Stimulated activated CD4-positive, alpha-beta T cell treated with anti-CD3 and anti-CD28 coated beads, Interleukin-1b, Interleukin-23, amount 100 ng/mL, for 4 hours (primary cell): ENCODE data around the gene PROCA1.

ENCODE experiments used
- DNase-seq, 2 donors: peaks; one replicate each; pipeline ENCODE4 v3.0.0-alpha.2; 2020; ENCODE audit warnings: low read depth in 2 of 2

The PROCA1 gene, protein sequence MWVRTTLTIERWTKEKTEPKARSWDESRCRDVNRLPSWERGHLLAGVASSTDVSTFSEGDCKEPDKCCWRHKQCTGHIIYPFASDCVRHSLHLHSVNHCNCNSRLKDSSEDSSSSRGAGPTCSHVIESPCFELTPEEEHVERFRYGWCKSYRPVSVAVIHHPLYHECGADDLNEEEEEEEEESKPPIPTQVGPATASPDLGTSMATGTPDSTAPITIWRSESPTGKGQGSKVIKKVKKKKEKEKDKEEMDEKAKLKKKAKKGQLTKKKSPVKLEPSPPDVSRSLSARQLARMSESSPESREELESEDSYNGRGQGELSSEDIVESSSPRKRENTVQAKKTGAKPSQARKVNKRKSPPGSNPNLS

DNA sequence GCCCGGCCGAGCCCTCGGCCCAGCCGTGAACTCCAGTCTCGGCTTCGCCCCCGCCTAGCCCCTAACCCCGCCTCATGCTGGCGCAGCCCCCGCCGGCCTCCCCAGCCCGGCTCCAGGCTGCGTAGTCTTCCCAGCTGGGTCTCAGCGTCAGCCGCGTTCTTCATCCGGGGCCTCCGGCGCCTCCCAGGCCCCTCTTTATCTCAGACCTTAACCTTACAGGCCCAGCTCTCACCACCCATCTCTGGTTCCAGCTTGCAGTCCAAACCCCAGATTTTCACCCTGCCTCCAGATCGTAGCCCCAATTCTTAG is at the start of gene PROCA1:
PROCA1 (minus strand) TSS at position 166 of the 309 bp plus-strand sequence. CDS start 228 bp downstream, outside the sequence.
- peak in 1 of 2 donors; percentile 40 for DNase-seq

DNA sequence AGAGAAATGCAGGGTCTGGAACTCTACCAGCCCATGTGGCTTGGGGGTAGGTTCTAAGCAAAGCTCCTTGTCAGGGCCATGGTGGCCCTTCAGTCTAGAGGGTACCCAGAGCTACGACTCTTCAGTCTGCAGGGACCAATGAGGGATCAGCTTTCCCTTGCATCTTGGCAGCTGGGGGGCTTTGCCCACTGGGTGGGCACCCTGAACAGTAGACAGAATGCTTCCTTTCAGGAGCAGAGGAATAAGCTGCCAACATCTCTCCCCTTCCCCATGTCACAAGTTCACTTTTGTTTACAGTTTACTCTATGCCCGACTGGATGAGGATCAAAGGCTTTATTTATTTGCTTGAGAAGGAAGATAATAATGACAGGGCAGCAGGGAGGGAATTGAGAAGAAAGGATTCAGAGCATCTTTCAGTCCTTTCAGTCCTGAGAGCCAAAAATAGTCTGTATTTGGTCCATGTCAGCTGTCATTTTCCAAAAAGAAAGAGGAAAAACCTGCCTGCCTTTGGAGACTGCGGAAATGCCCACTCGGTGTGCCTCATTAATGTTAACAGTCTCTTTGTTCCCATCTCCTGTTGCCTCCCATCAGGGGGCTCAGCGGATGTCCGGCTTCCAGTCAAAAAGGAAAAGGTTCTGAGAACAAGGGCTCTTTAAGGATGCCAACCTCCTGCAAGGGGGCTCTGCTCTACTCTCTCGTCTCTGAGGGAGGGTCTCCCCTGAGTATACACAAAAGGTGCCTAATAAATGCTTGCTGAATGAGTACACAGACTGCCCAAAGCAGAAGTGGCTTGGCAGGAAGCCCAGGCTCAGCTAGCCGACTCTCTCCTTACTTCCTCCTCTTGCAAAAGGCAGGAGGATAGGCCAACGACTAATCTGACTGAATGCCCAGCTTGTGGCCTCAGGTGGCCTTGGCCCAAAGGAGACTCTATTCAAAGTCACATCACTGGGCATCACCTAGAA is 49.2 kb upstream of the PROCA1 start:
- no peak for DNase-seq

DNA sequence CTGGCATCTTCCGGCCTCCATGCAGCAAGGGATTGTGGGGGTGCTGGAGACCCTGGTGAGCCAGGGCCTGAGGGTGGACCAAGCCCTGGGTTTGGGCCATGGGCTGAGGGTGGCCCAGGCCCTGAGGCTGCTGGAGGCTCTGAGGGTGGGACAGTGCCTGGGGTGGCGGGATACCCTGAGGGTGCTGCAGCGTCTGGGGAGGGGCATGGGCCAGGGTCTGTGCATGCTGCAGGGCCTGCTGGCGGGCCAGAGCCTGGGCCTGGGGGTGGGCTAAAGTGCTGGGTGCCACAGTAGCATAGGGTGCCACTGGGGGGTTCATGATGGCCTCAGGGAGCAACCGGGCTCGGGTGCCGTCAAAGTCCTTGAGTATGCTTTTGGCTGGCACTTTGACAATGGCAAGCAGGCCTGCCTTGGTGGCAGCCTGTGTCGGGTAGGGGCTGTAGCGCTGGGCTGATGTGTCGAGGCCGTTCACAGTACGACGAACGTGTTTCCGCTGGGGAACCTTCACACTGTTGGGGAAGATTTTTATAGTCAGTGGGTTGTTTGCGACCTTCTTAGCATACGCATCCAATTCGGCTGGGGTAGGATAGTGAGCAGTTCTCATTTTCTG is 47.7 kb upstream of the PROCA1 start:
- no peak for DNase-seq

DNA sequence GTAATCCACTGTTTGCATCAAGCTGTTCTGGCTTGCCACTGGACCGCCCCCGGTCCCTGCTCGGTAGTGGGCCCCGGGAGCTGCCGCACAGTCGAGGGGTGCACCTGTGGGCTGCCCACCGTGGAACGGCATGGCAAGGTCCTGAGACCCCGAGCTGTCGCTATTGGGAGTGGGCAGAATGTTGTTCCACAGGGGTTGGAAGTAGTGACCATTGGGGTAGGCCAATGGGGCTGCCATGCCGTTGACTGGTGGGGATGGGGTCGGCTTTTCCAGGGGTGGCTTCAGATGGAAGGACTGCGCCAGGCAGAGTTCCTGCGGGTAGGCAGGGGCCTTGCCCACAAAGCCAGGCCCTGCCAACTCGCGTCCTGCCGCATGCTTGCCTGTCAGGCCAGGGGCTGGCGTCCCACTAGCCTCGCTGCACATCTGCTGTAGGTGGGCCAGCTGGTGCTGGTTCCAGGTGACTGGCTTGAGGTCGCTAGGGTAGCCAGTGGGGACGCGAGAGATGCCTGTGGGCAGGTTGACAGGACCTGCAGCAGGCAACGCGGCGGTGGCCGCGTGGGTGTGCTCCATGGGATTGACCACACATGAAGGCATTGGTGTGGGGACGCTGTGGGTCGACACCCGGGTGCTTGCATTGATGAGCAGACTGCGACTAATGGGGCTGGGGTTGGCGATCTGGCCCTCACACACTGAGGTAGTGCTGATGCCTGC is 46.9 kb upstream of the PROCA1 start:
- DNase-seq = no peak

DNA sequence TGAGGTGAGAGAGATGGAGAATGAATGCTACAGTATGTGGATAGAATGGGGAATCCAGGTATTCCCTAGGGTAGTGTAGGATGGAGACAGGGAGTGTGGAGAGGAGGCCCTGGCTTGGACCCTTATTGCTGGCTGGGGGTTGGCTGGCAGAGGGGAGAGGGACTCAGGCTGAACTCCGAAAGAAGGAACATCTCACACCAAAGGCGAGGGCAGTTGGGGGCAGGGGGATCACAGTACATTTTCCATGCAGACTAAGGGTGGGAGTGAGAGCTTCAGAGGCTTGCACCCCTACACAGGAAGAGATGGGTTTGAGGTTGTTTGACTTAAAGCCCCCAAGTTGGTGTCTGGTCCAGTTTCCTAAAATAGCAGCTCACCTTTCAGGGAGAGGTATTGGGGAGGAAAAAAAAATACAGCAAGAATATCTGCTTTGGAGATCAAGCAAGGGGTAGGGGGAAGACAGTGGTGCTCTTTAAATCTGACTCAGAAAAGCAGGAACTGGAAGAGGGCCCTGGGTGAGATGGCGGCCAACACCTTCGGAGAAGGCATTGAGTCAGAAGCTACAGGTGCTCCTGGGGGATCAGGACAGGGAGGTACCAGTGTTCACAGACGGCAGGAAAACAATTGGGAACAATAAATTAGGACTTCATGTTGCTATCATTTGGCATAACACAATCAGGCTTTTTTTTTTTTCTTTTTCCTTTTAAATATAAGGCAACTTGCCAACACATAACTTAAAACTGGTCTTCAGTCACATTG is 44.5 kb upstream of the PROCA1 start:
- no peak for DNase-seq

DNA sequence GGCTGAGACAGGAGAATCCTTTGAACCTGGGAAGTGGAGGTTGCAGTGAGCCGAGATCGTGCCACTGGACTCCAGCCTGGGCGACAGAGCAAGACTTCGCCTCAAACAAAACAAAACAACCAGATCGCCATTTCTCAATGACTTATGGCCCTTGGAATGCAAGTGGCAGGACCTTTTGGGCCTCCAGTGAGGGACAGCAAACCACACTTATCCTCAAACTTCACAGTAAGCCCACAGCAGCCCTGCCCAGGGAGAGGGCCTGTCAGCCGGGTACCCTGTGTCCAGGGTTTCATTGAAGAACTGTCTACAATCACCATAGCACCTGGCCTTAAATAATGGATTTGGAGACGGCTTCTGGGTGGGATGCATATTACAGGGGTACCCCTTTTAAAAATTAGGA is 43.8 kb upstream of the PROCA1 start:
- DNase-seq = no peak

DNA sequence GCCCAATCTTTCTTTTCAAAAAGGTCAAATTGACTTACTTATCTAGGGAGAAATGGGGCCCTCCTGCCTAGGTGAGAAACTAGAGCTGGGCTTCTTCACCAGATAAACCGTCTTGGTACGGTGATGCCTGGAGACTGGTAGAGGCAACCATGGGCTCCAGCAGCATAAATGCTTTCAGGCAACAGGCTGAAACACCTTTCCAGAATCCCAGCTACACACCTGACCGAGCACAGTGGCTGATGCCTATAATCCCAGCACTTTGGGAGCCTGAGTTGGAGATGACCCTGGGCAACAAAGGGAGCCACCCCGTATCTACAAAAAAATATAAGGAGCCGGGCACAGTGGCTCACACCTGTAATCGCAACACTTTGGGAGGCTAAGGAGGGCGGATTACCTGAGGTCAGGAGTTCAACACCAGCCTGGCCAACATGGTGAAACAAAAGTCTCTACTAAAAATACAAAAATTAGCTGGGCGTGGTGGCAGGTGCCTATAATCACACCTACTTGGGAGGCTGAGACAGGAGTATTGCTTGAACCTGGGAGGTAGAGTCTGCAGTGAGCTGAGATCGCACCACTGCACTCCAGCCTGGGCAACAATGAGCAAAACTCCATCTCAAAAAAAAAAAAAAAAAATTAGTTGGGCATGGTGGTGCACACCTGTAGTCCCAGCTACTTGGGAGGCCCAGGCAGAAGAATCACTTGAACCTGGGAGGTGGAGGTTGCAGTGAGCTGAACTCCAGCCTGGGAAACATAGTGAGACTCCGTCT is 40.1 kb upstream of the PROCA1 start:
- no peak for DNase-seq

DNA sequence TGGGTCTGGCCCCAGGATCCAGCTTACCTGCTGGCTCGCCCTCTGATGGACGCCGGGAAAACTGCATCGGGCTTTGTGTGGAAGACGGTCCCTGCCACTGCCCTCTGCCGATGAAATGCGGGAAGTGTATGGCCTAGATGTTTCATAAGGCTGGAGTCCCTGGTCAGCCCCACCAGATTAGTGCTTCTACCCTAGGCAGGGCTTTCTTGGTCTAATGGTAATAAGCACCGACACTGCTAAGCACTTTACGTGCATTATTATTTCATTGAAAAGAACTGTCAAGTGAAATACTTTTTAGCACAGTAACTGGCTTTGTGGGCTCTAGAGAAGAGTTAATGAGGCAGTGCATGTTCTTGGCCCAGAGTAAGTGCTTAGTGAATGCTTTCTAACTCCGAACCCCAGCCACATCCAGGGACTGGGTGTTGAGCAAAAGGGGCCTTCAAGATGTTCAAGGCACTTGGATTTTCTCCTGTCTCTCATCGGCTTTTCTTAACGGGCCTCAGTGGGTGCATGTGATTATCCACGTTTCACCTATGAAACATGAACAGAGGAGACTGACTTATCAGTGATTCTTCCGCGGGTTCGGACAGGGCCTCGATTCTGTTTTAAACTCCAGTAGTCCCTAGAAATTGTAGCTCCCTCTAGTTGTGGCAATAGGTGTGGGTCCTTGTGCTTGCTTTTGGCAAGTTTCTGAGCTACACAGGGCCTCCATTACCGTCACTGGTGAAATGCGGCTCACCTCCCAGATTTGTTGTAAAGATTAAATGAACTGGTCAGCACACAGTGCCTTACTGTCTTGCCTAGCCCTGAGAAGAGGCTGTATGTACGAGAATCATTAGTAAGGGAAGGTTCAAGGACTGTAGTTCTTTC is 38.7 kb upstream of the PROCA1 start:
- DNase-seq = peak; percentile 81

DNA sequence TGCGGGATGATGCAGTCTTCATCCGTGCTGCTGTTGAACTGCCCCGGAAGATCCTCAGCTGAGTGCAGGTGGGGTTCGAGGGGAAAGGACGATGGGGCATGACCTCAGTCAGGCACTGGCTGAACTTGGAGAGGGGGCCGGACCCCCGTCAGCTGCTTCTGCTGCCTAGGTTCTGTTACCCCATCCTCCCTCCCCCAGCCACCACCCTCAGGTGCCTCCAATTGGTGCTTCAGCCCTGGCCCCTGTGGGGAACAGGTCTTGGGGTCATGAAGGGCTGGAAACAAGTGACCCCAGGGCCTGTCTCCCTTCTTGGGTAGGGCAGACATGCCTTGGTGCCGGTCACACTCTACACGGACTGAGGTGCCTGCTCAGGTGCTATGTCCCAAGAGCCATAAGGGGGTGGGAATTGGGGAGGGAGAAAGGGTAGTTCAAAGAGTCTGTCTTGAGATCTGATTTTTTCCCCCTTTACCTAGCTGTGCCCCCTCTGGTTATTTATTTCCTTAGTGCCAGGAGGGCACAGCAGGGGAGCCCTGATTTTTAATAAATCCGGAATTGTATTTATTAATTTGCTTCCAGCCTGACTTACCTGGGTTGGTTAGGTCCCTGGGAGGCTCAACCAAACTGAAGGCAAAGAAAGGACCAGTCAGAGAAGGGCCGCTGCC is 38.0 kb upstream of the PROCA1 start:
- DNase-seq = no peak

DNA sequence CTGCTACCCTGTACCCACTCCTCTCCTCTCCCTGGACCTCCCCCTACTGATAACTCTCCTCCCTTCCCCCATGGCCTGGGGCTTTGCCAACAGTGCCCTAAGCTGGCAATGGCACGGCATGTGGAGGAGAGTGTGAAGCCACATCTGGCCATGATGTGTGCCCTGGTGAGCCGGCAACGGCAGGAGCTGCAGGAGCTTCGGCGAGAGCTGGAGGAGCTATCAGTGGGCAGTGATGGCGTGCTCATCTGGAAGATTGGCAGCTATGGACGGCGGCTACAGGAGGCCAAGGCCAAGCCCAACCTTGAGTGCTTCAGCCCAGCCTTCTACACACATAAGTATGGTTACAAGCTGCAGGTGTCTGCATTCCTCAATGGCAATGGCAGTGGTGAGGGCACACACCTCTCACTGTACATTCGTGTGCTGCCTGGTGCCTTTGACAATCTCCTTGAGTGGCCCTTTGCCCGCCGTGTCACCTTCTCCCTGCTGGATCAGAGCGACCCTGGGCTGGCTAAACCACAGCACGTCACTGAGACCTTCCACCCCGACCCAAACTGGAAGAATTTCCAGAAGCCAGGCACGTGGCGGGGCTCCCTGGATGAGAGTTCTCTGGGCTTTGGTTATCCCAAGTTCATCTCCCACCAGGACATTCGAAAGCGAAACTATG is 37.3 kb upstream of the PROCA1 start:
- DNase-seq = no peak

DNA sequence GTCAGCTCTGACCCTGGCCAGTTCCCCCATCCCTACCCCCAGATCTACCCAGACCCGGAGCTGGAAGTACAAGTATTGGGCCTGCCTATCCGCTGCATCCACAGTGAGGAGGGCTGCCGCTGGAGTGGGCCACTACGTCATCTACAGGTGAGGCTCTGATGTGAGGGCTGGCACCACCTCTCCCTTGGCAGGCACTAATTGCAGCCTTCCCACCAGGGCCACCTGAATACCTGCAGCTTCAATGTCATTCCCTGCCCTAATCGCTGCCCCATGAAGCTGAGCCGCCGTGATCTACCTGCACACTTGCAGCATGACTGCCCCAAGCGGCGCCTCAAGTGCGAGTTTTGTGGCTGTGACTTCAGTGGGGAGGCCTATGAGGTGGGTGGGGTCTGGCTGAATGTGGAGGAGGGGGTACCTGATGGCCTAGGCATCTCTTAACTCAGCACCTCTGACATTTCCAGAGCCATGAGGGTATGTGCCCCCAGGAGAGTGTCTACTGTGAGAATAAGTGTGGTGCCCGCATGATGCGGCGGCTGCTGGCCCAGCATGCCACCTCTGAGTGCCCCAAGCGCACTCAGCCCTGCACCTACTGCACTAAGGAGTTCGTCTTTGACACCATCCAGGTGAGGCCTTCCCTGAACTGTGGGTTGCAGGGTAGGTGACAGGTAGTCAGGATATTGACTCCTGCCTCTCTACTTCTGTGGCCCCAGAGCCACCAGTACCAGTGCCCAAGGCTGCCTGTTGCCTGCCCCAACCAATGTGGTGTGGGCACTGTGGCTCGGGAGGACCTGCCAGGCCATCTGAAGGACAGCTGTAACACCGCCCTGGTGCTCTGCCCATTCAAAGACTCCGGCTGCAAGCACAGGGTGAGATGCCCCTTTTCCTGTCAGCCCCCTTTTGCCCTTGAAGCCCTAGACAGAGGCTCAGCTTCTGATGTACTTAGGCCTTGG is 36.4 kb upstream of the PROCA1 start:
- no peak for DNase-seq

DNA sequence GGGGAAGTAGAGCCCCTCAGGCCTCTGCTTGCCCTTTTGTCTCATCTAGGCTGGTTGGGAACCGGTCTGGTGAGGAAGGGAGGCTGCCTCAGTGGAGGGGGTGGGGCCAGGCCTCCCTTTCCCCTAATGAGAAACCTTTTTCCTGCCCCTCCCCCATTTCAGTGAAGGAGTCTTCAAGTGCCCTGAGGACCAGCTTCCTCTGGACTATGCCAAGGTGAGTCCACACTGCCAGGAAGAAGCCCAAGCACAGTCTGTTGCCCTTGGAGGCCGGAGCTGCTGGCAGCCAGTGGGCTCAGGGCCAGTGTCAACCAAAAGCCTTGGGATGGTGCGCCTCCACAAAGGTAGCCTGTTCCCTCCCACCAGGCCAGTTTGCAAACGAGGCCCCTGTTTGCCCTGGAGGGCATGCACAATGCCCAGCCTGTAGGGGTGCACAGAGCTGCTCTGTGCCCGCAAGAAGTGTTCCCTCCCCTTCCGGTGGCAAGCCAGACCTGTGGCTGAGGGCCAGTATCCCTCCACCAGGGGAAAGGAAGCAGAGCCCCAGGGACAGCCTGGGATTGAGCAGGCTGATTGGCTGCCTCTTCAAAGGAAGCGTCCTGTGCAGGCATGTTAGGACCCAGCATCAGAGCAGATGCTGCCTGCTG is 35.5 kb upstream of the PROCA1 start:
- no peak for DNase-seq

DNA sequence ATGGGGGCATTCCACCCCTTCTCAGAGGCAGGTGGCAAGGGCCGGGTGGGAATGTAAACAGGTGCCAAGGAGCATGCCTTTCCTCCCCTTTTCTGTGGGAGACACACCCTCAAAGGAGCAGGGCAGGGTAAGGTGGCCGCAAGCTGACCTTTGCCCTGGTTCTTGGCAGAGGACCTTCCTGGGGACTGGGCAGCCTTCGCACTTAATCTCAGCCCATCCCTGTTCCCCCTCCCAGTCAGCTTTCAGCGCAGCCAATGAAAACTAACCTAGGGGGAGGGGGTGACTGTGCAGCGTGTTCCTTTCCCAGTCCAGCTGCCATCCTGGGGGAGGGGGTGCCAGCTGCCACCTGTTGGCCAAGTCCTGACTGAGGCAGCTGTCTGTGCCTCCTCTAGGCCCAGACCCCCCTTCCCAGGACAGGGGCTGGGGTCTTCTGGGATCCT is 34.9 kb upstream of the PROCA1 start:
- DNase-seq = no peak

DNA sequence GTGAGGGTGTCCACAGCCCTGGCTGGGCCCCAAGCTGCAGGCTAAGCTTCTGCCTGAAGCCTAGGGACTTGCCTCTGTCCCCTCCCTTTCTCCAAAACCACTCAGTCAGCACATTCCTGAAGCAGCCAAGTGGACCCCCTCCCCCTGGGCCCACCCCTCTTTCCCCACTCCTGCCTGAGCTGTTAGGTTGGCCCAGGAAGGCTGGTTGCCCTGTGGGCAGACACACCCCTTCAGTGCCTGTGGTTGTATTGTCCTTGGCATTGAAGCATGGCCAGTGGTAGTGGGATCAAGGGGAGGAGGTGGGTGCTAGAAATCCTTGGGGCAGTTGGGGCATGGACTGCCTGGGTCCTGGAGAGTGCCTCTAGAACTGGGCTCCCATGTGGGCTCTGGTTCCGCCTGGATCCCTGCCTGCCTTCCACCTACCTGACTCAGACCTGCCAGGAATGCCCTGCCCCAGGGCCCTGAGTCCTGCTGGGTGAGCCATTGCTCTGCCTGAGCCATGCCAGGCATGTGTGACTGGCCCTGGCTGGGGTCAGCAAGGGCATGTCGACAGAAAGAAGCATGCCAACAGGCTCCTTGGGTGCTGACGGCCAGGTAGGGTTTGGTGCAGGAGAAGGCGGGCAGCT is 34.2 kb upstream of the PROCA1 start:
- no peak for DNase-seq

DNA sequence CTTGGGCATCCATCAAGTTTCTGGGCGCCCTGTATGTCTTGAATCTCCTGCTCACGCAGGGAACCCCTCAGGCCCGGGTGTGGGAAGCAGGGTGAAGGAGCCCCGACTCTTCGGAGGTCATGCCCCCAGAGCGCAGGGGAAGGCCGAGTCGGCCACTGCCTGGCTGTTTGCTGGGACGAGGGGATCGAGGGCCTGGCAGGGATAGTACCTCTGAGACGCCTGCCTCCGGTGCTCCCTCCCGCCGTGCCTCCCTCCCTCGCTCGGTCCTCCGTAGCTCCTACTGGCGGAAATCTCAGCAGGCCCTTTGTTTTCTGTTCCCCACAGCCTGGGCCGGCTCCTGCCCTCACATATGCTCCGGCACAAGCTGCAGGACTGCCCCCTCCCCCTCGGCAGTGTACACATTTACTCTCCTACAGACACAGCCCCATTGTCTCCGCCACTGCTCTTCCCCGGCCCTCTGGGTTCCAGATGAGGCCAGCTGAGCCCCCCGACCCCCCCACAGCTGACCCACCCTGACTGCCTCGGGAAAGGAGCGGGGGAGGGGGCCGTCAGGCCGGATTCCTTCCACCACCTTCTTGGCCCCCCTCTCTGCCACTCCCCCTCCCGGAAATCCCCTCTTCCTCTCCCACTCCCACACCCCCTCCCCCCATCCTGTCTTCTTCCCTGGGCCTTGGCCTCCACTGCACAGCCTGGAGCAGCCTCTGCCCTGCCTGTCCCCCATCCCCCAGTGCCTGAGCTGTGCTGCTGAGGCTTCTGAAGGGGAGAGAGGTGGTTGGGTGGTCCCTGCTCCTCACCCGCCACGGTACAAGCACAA is 33.5 kb upstream of the PROCA1 start:
- DNase-seq = no peak
